ENCODE results near the gene LTO1. TPM values are rescaled to one million over a fixed set of nuclear protein-coding genes. Genes with fewer than 3 reads are reported as not detected.

The LTO1 gene
- total RNA-seq, 3 donors from 2014 or later (not counting 1 experiment from before 2014, with no cell fraction given), result 23.2 to 33.5 (median 25.3) TPM

- Mint-ChIP-seq H3K9me3 (no peaks in the 10 kb centered on the region), H3K4me1 (no peaks in the 10 kb centered on the region), H3K27me3 (ENCODE audit: low read depth in 2 of 2) (no peaks in the 10 kb centered on the region), H3K27ac (no peak overlapping the region), H3K4me3 (no peak overlapping the region), H3K36me3 (no peaks in the 10 kb centered on the region)
- Histone ChIP-seq H3K36me3 (ENCODE audit: control insufficient read depth, insufficient read depth, low read length) (no peaks in the 10 kb centered on the region), H3K27ac (ENCODE audit: low read length) (no peak overlapping the region), H3K27me3 (ENCODE audit: control insufficient read depth, insufficient read depth, low read length) (no peaks in the 10 kb centered on the region), H3K4me1 (ENCODE audit: control insufficient read depth, insufficient read depth, low read length) (peaks cover 3% of the 10 kb centered on the region), H3K4me3 (ENCODE audit: low read length) (no peak overlapping the region), H3K9me3 (ENCODE audit: control insufficient read depth, insufficient read depth, low read length) (no peaks in the 10 kb centered on the region)
- DNase-seq, result no peak
- TF ChIP-seq, protein P1, sequence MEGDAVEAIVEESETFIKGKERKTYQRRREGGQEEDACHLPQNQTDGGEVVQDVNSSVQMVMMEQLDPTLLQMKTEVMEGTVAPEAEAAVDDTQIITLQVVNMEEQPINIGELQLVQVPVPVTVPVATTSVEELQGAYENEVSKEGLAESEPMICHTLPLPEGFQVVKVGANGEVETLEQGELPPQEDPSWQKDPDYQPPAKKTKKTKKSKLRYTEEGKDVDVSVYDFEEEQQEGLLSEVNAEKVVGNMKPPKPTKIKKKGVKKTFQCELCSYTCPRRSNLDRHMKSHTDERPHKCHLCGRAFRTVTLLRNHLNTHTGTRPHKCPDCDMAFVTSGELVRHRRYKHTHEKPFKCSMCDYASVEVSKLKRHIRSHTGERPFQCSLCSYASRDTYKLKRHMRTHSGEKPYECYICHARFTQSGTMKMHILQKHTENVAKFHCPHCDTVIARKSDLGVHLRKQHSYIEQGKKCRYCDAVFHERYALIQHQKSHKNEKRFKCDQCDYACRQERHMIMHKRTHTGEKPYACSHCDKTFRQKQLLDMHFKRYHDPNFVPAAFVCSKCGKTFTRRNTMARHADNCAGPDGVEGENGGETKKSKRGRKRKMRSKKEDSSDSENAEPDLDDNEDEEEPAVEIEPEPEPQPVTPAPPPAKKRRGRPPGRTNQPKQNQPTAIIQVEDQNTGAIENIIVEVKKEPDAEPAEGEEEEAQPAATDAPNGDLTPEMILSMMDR (IDR thresholded peaks at IDR 0.05), result no peak
- intact Hi-C loops (cut with micrococcal nuclease), result no loop called here
- WGBS (ENCODE audit: insufficient coverage), result 95% methylated on average over 23 of the region's 23 CpGs
- ATAC-seq, result no peak
These were observed 24.3 kb downstream of the LTO1 start for GRCh38 chr11:69650832-69651344.

GRCh38 chr11:69650081-69650831, 24.9 kb downstream of the LTO1 start:
- H3K27me3 ChIP-seq (ENCODE audit: control insufficient read depth, insufficient read depth, low read length), result no peaks in the 10 kb centered on the region
- no peaks in the 10 kb centered on the region for H3K36me3 ChIP-seq (ENCODE audit: control insufficient read depth, insufficient read depth, low read length)
- ATAC-seq, result no peak
- no peaks in the 10 kb centered on the region for H3K9me3 Mint-ChIP-seq
- no peaks in the 10 kb centered on the region for H3K9me3 ChIP-seq (ENCODE audit: control insufficient read depth, insufficient read depth, low read length)
- no peaks in the 10 kb centered on the region for H3K27me3 Mint-ChIP-seq (ENCODE audit: low read depth in 2 of 2)
- no peak overlapping the region for H3K4me3 Mint-ChIP-seq
- H3K4me3 ChIP-seq (ENCODE audit: low read length), result no peak overlapping the region
- 75% methylated on average over 24 of the region's 24 CpGs for WGBS (ENCODE audit: insufficient coverage)
- no peak overlapping the region for H3K27ac ChIP-seq (ENCODE audit: low read length)
- TF ChIP-seq, protein P1 (IDR thresholded peaks at IDR 0.05), result no peak
- no peak overlapping the region for H3K27ac Mint-ChIP-seq
- intact Hi-C loops (cut with micrococcal nuclease), result no loop called here
- no peaks in the 10 kb centered on the region for H3K36me3 Mint-ChIP-seq
- no peaks in the 10 kb centered on the region for H3K4me1 Mint-ChIP-seq
- no peak for DNase-seq
- H3K4me1 ChIP-seq (ENCODE audit: control insufficient read depth, insufficient read depth, low read length), result peaks cover 3% of the 10 kb centered on the region

DNA sequence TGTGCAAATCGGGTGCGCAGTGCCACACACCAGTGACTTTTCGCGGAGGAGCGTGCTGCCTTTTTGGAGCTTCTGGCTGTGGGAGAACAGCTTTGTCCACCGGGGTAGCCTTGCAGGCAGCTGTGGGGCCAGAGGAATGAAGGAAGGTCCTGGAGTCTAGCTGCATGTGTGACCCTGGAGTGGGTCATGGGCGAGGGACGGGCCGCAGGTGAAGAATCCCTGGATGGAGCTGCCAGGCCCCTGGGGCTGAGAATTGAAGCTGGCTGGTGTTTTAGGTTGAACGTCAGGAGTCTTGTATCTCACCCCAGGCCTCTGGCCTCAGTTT, 25.6 kb downstream of the LTO1 start:
- ATAC-seq (no peak), DNase-seq (no peak)
- Histone ChIP-seq H3K9me3 (ENCODE audit: control insufficient read depth, insufficient read depth, low read length) (no peaks in the 10 kb centered on the region), H3K4me3 (ENCODE audit: low read length) (no peak overlapping the region), H3K4me1 (ENCODE audit: control insufficient read depth, insufficient read depth, low read length) (peaks cover 3% of the 10 kb centered on the region), H3K27ac (ENCODE audit: low read length) (no peak overlapping the region), H3K36me3 (ENCODE audit: control insufficient read depth, insufficient read depth, low read length) (no peaks in the 10 kb centered on the region), H3K27me3 (ENCODE audit: control insufficient read depth, insufficient read depth, low read length) (no peaks in the 10 kb centered on the region)
- Mint-ChIP-seq H3K4me3 (no peak overlapping the region), H3K27me3 (ENCODE audit: low read depth in 2 of 2) (no peaks in the 10 kb centered on the region), H3K27ac (no peak overlapping the region), H3K9me3 (no peaks in the 10 kb centered on the region), H3K4me1 (no peaks in the 10 kb centered on the region), H3K36me3 (no peaks in the 10 kb centered on the region)
- 97% methylated on average over 10 of the region's 10 CpGs for WGBS (ENCODE audit: insufficient coverage)
- TF ChIP-seq, protein P1 (IDR thresholded peaks at IDR 0.05), result no peak
- intact Hi-C loops (cut with micrococcal nuclease), result no loop called here

Measured in natural killer cell (primary cell).